Keratinocyte (primary cell): ENCODE measurements around the gene HOXB8. TPM values are rescaled to one million over a fixed set of nuclear protein-coding genes. Genes with fewer than 3 reads are reported as not detected.

ENCODE experiments used
- DNase-seq: peaks from one replicate; pipeline ENCODE4 v3.0.0-alpha.2; 2011; ENCODE audit warnings: low read depth, missing footprints, low spot score
- FAIRE-seq: peaks from 2 replicates; lab custom pipeline; 2011; peaks lifted over from hg19 to GRCh38; lab: Jason Lieb, UNC
- H2AFZ ChIP-seq: 2 replicates; pipeline ENCODE4 v1.6.0; 2012; ENCODE audit warnings: low read length, control low read depth, inconsistent platforms; ENCODE audit not compliant: control insufficient read depth
- H3K27ac ChIP-seq: 2 replicates; pipeline ENCODE4 v1.5.1; 2011; ENCODE audit warnings: low read length; ENCODE audit not compliant: control insufficient read depth, insufficient read depth
- H3K27me3 ChIP-seq: 3 replicates; pipeline ENCODE4 v1.6.0; 2011; ENCODE audit warnings: low read length; ENCODE audit not compliant: control insufficient read depth, insufficient read depth; ENCODE audit errors: extremely low read depth
- H3K36me3 ChIP-seq, 2 experiments: 2 replicates in 1 of 2; 3 replicates in 1 of 2; pipeline ENCODE4 v1.5.1; 2011; ENCODE audit warnings: low read length in 2 of 2, mild to moderate bottlenecking in 1 of 2; ENCODE audit not compliant: control insufficient read depth in 2 of 2, insufficient read depth in 2 of 2; ENCODE audit errors: extremely low read depth in 1 of 2
- H3K4me1 ChIP-seq: 3 replicates; pipeline ENCODE4 v1.5.1; 2011; ENCODE audit warnings: low read length; ENCODE audit not compliant: control insufficient read depth, insufficient read depth; ENCODE audit errors: extremely low read depth
- H3K4me2 ChIP-seq: 3 replicates; pipeline ENCODE4 v1.6.0; 2011; ENCODE audit warnings: low read depth, low read length; ENCODE audit not compliant: control insufficient read depth, insufficient read depth; ENCODE audit errors: extremely low read depth
- H3K4me3 ChIP-seq, 3 experiments: fragments of 200-600 bp in 1 of 3; sonication (generic) in 1 of 3; 2 replicates in 2 of 3; 3 replicates in 1 of 3; pipeline ENCODE4 v1.5.1; 2011 to 2016; ENCODE audit warnings: low read length in 3 of 3, mild to moderate bottlenecking in 3 of 3, control low read depth in 2 of 3, inconsistent platforms in 1 of 3, low read depth in 1 of 3, mixed read lengths in 1 of 3, mixed run types in 1 of 3, moderate library complexity in 1 of 3; ENCODE audit not compliant: control insufficient read depth in 2 of 3, insufficient read depth in 2 of 3; ENCODE audit errors: extremely low read depth in 1 of 3
- H3K79me2 ChIP-seq: 2 replicates; pipeline ENCODE4 v1.6.0; 2012; ENCODE audit warnings: low read length; ENCODE audit not compliant: control insufficient read depth, insufficient read depth
- H3K9ac ChIP-seq: 3 replicates; pipeline ENCODE4 v1.6.0; 2011; ENCODE audit warnings: low read length; ENCODE audit not compliant: control insufficient read depth, insufficient read depth; ENCODE audit errors: extremely low read depth
- H3K9me1 ChIP-seq: 3 replicates; pipeline ENCODE4 v1.6.0; 2011; ENCODE audit warnings: low read length; ENCODE audit not compliant: control insufficient read depth, insufficient read depth; ENCODE audit errors: extremely low read depth
- H3K9me3 ChIP-seq: 2 replicates; pipeline ENCODE4 v1.5.1; 2012; ENCODE audit warnings: low read depth, low read length; ENCODE audit not compliant: control insufficient read depth
- H4K20me1 ChIP-seq: 3 replicates; pipeline ENCODE4 v1.6.0; 2011; ENCODE audit warnings: low read length; ENCODE audit not compliant: control insufficient read depth, insufficient read depth; ENCODE audit errors: extremely low read depth
- CTCF ChIP-seq, 3 experiments: IDR thresholded peaks in 1 of 3; conservative IDR thresholded peaks in 1 of 3; optimal IDR thresholded peaks in 1 of 3; 2 replicates in 2 of 3; 3 replicates in 1 of 3; pipeline versions ENCODE3 to v1.5.1; 2011; ENCODE audit warnings: low read length in 3 of 3, mild to moderate bottlenecking in 3 of 3, moderate library complexity in 2 of 3, control low read depth in 1 of 3, inconsistent platforms in 1 of 3; ENCODE audit not compliant: insufficient read depth in 2 of 3; ENCODE audit errors: extremely low read depth in 1 of 3
- EZH2 ChIP-seq: IDR thresholded peaks from one replicate; pipeline ENCODE4 v1.6.1; 2012; ENCODE audit warnings: inconsistent platforms, mild to moderate bottlenecking, low read length, moderate library complexity
- dilution Hi-C: fragments of 300-500 bp; cut with MboI; formaldehyde crosslinking; loops from one replicate; pipeline ENCODE4 v1.7.0; 2020; ENCODE audit warnings: low sequenced_read_pairs; ENCODE audit not compliant: extremely low pct_ligation_motif_present
- polyA plus RNA-seq, 5 experiments: library from polyadenylated mRNA; depleted of rRNA in 3 of 5; stranded (reverse) in 3 of 5; stranded (forward) in 1 of 5; unstranded in 1 of 5; fragments of >200 nt; gene quantifications; 1 replicate in 1 of 5; 2 replicates in 3 of 5; 3 replicates in 1 of 5; pipeline versions ENCODE4 v1.2.1 to v1.2.3, GENCODE V29; 2011 to 2012; ENCODE audit warnings: missing spikeins in 2 of 5, low read depth in 1 of 5, low replicate concordance in 1 of 5

HOXB8 gene
- polyA plus RNA-seq, 1 donor (not counting 4 experiments of a cell fraction or from before 2014, with no cell fraction given): not detected

- H3K4me1 ChIP-seq: no peaks in the 10 kb centered on the region
- no peak overlapping the region for H3K27ac ChIP-seq
- TF ChIP-seq EZH2 (no peak), CTCF (optimal IDR thresholded peaks at IDR 0.05 in 1 of 3, IDR thresholded peaks at IDR 0.05 in 1 of 3, conservative IDR thresholded peaks at IDR 0.05 in 1 of 3; ENCODE audit: extremely low read depth in 1 of 3, insufficient read depth in 2 of 3, low read length in 3 of 3) (no peak)
- no peak overlapping the region for H3K4me2 ChIP-seq
- no peaks in the 10 kb centered on the region for H3K9me3 ChIP-seq
- no peak overlapping the region for H3K4me3 ChIP-seq
- H3K36me3 ChIP-seq: peaks cover 0 to 3% of the 10 kb centered on the region in 2 experiments
- FAIRE-seq (no peak), DNase-seq (no peak)
- H3K9ac ChIP-seq: no peak overlapping the region
- dilution Hi-C loops: no loop called here
- no peaks in the 10 kb centered on the region for H3K9me1 ChIP-seq
- no peaks in the 10 kb centered on the region for H3K79me2 ChIP-seq
- H2AFZ ChIP-seq: no peak overlapping the region
- no peaks in the 10 kb centered on the region for H4K20me1 ChIP-seq
- peaks cover 74% of the 10 kb centered on the region for H3K27me3 ChIP-seq
Observed at GRCh38 chr17:48565925-48566710, 49.0 kb downstream of the HOXB8 start.

GRCh38 chr17:48565022-48565554, 50.0 kb downstream of the HOXB8 start:
- dilution Hi-C loops: no loop called here
- Histone ChIP-seq H3K36me3 (peaks cover 0 to 3% of the 10 kb centered on the region in 2 experiments), H3K9me1 (no peaks in the 10 kb centered on the region), H3K4me1 (no peaks in the 10 kb centered on the region), H4K20me1 (no peaks in the 10 kb centered on the region), H3K27me3 (peaks cover 63% of the 10 kb centered on the region), H3K27ac (no peak overlapping the region), H2AFZ (no peak overlapping the region), H3K9ac (no peak overlapping the region), H3K9me3 (no peaks in the 10 kb centered on the region), H3K4me3 (no peak overlapping the region), H3K79me2 (no peaks in the 10 kb centered on the region), H3K4me2 (no peak overlapping the region)
- no peak for DNase-seq
- TF ChIP-seq CTCF (optimal IDR thresholded peaks at IDR 0.05 in 1 of 3, IDR thresholded peaks at IDR 0.05 in 1 of 3, conservative IDR thresholded peaks at IDR 0.05 in 1 of 3; ENCODE audit: extremely low read depth in 1 of 3, insufficient read depth in 2 of 3, low read length in 3 of 3): no peak
- no peak for TF ChIP-seq EZH2
- no peak for FAIRE-seq
